PC-9 (cell line): ENCODE results near the gene ACSL1. TPM values are rescaled to one million over a fixed set of nuclear protein-coding genes. Genes with fewer than 3 reads are reported as not detected.

Experiments used
- BruUV-seq: library from RNA; stranded (reverse); fragments of 400-500 nt; replicated peaks from 2 replicates; lab custom pipeline; 2021; lab: Mats Ljungman, UMichigan
- CTCF ChIA-PET: fragments of 300-600 bp; sonication (Branson Sonifier 250); formaldehyde crosslinking; loops from one replicate; lab custom pipeline; 2022; ENCODE audit warnings: antibody characterized with exemption; lab: Charles Lee
- POLR2A ChIA-PET: fragments of 300-600 bp; sonication (Branson Sonifier 250); formaldehyde crosslinking; loops from one replicate; lab custom pipeline; 2022; ENCODE audit warnings: antibody characterized with exemption; ENCODE audit not compliant: unreplicated experiment; lab: Charles Lee
- DNase-seq, 2 experiments: peaks; one replicate each; pipeline versions ENCODE4 v3.0.0 to v3.0.0-alpha.2; 2015 to 2022; ENCODE audit warnings: mixed read lengths in 1 of 2
- H2AFZ ChIP-seq: fragments of 200-600 bp; sonication (generic); 2 replicates; pipeline ENCODE4 v1.8.1; 2017; ENCODE audit warnings: antibody characterized with exemption
- H3F3A ChIP-seq: fragments of 200-600 bp; sonication (generic); 2 replicates; pipeline ENCODE4 v1.8.1; 2017; ENCODE audit warnings: antibody characterized with exemption, mild to moderate bottlenecking, low read depth; ENCODE audit not compliant: insufficient read depth
- H3K27ac ChIP-seq: fragments of 200-600 bp; sonication (generic); 2 replicates; pipeline ENCODE4 v1.6.1; 2016; ENCODE audit warnings: mixed run types
- H3K27me3 ChIP-seq: fragments of 200-600 bp; sonication (generic); 2 replicates; pipeline ENCODE4 v1.6.1; 2016; ENCODE audit warnings: low read depth, mixed run types; ENCODE audit not compliant: insufficient read depth
- H3K36me3 ChIP-seq: fragments of 200-600 bp; sonication (generic); 2 replicates; pipeline ENCODE4 v1.6.1; 2016; ENCODE audit warnings: low read depth, mixed run types
- H3K4me1 ChIP-seq: fragments of 200-600 bp; sonication (generic); replicated peaks from 2 replicates; pipeline ENCODE4 v1.6.1; 2016; ENCODE audit warnings: mixed run types; ENCODE audit not compliant: insufficient read depth
- H3K4me2 ChIP-seq: fragments of 200-600 bp; sonication (generic); 2 replicates; pipeline ENCODE4 v1.6.1; 2017; ENCODE audit warnings: mixed run types
- H3K4me3 ChIP-seq: fragments of 200-600 bp; sonication (generic); 2 replicates; pipeline ENCODE4 v1.6.1; 2016; ENCODE audit warnings: mixed run types
- H3K79me2 ChIP-seq: fragments of 200-600 bp; sonication (generic); 2 replicates; pipeline ENCODE4 v1.6.1; 2017; ENCODE audit warnings: low read depth, mixed run types
- H3K9me2 ChIP-seq: fragments of 200-600 bp; sonication (generic); 2 replicates; pipeline ENCODE4 v1.8.1; 2017; ENCODE audit warnings: mild to moderate bottlenecking; ENCODE audit not compliant: insufficient read depth
- H3K9me3 ChIP-seq: fragments of 200-600 bp; sonication (generic); 2 replicates; pipeline ENCODE4 v1.8.1; 2016; ENCODE audit warnings: low read depth; ENCODE audit not compliant: insufficient read depth
- H4K20me1 ChIP-seq: fragments of 200-600 bp; sonication (generic); 2 replicates; pipeline ENCODE4 v1.8.1; 2017; ENCODE audit not compliant: insufficient read depth
- CTCF ChIP-seq: fragments of 200-600 bp; sonication (generic); conservative IDR thresholded peaks from 2 replicates; pipeline ENCODE4 v1.6.1; 2017; ENCODE audit warnings: mixed run types, antibody characterized with exemption, mild to moderate bottlenecking, moderate library complexity
- EZH2 ChIP-seq: fragments of 200-600 bp; sonication (generic); IDR thresholded peaks from 2 replicates; pipeline ENCODE4 v1.8.0; 2017; ENCODE audit warnings: antibody characterized with exemption, low read depth
- intact Hi-C: fragments of 100-400 bp; cut with micrococcal nuclease; formaldehyde crosslinking; loops from one replicate; pipeline ENCODE4 v1.10.0; 2022; ENCODE audit not compliant: unreplicated experiment
- microRNA-seq: library from miRNA; unstranded; fragments of <30 nt; microRNA quantifications from one replicate; pipeline ENCODE4 v1.2.0, GENCODE V29; 2021; ENCODE audit warnings: borderline number of aligned reads, borderline replicate concordance
- total RNA-seq: library from RNA; stranded (reverse); gene quantifications from 2 replicates; pipeline ENCODE4 v1.2.3, GENCODE V29; 2021

ACSL1 gene
- total RNA-seq, 1 experiment from 2014 or later: 96.6 TPM

- CTCF ChIA-PET: no interaction called here
Measured at GRCh38 chr4:184706453-184706852, 119.3 kb downstream of the ACSL1 start.

GRCh38 chr4:184705692-184706091, 120.1 kb downstream of the ACSL1 start:
- Histone ChIP-seq H3K4me2 (no peak overlapping the region), H3K36me3 (no peaks in the 10 kb centered on the region), H3K4me1 (no peaks in the 10 kb centered on the region), H3F3A (no peaks in the 10 kb centered on the region), H3K27me3 (no peaks in the 10 kb centered on the region), H3K9me3 (no peaks in the 10 kb centered on the region), H3K9me2 (no peaks in the 10 kb centered on the region), H3K27ac (no peak overlapping the region), H2AFZ (no peak overlapping the region), H4K20me1 (no peaks in the 10 kb centered on the region), H3K79me2 (no peaks in the 10 kb centered on the region), H3K4me3 (no peak overlapping the region)
- no TSS peak for BruUV-seq
- DNase-seq: no peak
- ChIA-PET POLR2A (interaction anchor here (0.6 kb wide), 1 partner anchor 443 kb away, joined by 4 read pairs; no protein-coding TSS in a partner anchor), CTCF (no interaction called here)
- TF ChIP-seq CTCF (no peak), EZH2 (no peak)
- intact Hi-C loops: no loop called here

More at GRCh38 chr4:184706453-184706852, 119.3 kb downstream of the ACSL1 start:
- Histone ChIP-seq H3K79me2 (no peaks in the 10 kb centered on the region), H3K9me3 (no peaks in the 10 kb centered on the region), H3K9me2 (no peaks in the 10 kb centered on the region), H4K20me1 (no peaks in the 10 kb centered on the region), H3K4me1 (no peaks in the 10 kb centered on the region), H3K4me2 (no peak overlapping the region), H2AFZ (no peak overlapping the region), H3K27me3 (no peaks in the 10 kb centered on the region), H3F3A (no peaks in the 10 kb centered on the region), H3K27ac (no peak overlapping the region), H3K4me3 (no peak overlapping the region), H3K36me3 (no peaks in the 10 kb centered on the region)
- no TSS peak for BruUV-seq
- intact Hi-C loops: no loop called here
- POLR2A ChIA-PET: interaction anchor here (0.6 to 0.7 kb wide), 2 partner anchors 403 to 444 kb away, joined by 3 to 4 read pairs; no protein-coding TSS in a partner anchor
- no peak for DNase-seq
- no peak for TF ChIP-seq EZH2
- TF ChIP-seq CTCF: no peak

Small RNA genes within 50 kb of the gene (microRNA-seq; reads per million reads assigned to microRNA genes)
- not detected for gene MIR3945

Other genes starting within 250 kb of the ACSL1 start
- 33.5 and 35.7 TPM in 2 replicates for gene CASP3, start 176.5 kb downstream of the ACSL1 start, total RNA-seq
- gene PRIMPOL, start 176.2 kb downstream of the ACSL1 start, total RNA-seq: 23.2 and 29.5 TPM in 2 replicates
- 25.5 and 47.7 TPM in 2 replicates for gene CENPU, start 91.9 kb downstream of the ACSL1 start, total RNA-seq
- not detected in 2 replicates for gene HELT, start 192.5 kb upstream of the ACSL1 start, total RNA-seq